Neutrophil (primary cell): ENCODE data around the gene CRABP2.
A peak's percentile ranks its signal among the peaks of the same experiment; 100 is the strongest.

ENCODE experiments used
- H3K27ac ChIP-seq: fragments of 200-600 bp; sonication (generic); 2 replicates; pipeline ENCODE4 v1.5.1; 2016; ENCODE audit warnings: mild to moderate bottlenecking, moderate library complexity
- H3K27me3 ChIP-seq: fragments of 200-600 bp; sonication (generic); 2 replicates; pipeline ENCODE4 v1.6.0; 2016; ENCODE audit warnings: mild to moderate bottlenecking
- H3K36me3 ChIP-seq: fragments of 200-600 bp; sonication (generic); 2 replicates; pipeline ENCODE4 v1.5.1; 2017
- H3K4me1 ChIP-seq, 2 experiments: fragments of 200-600 bp in 1 of 2; sonication (generic) in 1 of 2; 1 replicate in 1 of 2; 2 replicates in 1 of 2; pipeline versions ENCODE4 v1.5.1 to v1.6.1; 2013 to 2016; ENCODE audit warnings: low read depth in 1 of 2, low read length in 1 of 2, mild to moderate bottlenecking in 1 of 2, moderate library complexity in 1 of 2; ENCODE audit not compliant: control insufficient read depth in 1 of 2, insufficient read depth in 1 of 2
- H3K4me3 ChIP-seq, 2 experiments: fragments of 200-600 bp in 1 of 2; sonication (generic) in 1 of 2; 1 replicate in 1 of 2; 2 replicates in 1 of 2; pipeline ENCODE4 v1.5.1; 2013 to 2016; ENCODE audit warnings: low read depth in 1 of 2, low read length in 1 of 2, mild to moderate bottlenecking in 1 of 2, moderate library complexity in 1 of 2
- H3K9me3 ChIP-seq: fragments of 200-600 bp; sonication (generic); 2 replicates; pipeline ENCODE4 v1.5.1; 2016
- CTCF ChIP-seq: fragments of 200-600 bp; sonication (generic); IDR thresholded peaks from 2 replicates; pipeline ENCODE4 v1.5.1; 2016; ENCODE audit warnings: antibody characterized with exemption

Gene CRABP2

GRCh38 chr1:156728599-156729462 lies 23.4 kb upstream of the CRABP2 start, which contains the start of gene ISG20L2:
ISG20L2 (minus strand) TSS chr1:156728766; CDS start chr1:156727652, 1,114 bp downstream.
- H3K36me3 ChIP-seq: peaks cover 31% of the 10 kb centered on the region
- H3K4me3 ChIP-seq: peak within 1 kb of the TSS; percentile 88 to 98
- H3K4me1 ChIP-seq: peaks cover 37 to 42% of the 10 kb centered on the region in 2 experiments
- H3K9me3 ChIP-seq: no peaks in the 10 kb centered on the region
- TF ChIP-seq CTCF: peak; percentile 51
- H3K27ac ChIP-seq: peak within 1 kb of the TSS; percentile 98
- no peaks in the 10 kb centered on the region for H3K27me3 ChIP-seq

- H3K4me1 ChIP-seq: peaks cover 37 to 42% of the 10 kb centered on the region in 2 experiments
- peak within 1 kb of the TSS; percentile 88 to 98 for H3K4me3 ChIP-seq
- TF ChIP-seq CTCF: no peak
- H3K9me3 ChIP-seq: no peaks in the 10 kb centered on the region
- H3K36me3 ChIP-seq: peaks cover 31% of the 10 kb centered on the region
- H3K27me3 ChIP-seq: no peaks in the 10 kb centered on the region
- H3K27ac ChIP-seq: peak within 1 kb of the TSS; percentile 98
Observed at GRCh38 chr1:156727926-156728598, 22.7 kb upstream of the CRABP2 start, which contains the start of gene METTL25B. METTL25B (plus strand) TSS chr1:156728469; CDS start chr1:156729105, 636 bp downstream.

DNA sequence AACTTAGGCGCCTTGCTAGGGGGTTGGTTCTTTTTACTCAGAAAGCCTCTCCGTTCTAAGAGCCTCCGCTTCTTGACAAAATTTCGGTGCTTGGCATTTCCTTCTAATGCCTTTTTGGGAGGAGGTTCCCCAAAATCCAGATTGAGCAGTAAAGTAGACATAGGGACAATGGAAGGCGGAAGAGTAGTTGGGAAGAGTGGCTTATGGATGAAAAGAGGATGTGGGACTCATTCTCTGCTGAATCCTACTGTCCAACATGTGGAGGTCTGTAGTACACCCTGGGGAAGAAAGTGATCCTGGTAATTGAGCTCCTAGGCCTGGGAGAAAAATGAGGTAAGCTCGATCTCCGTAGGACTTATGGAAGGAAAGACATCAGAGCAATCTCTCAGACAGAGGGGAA lies 22.1 kb upstream of the CRABP2 start:
- Histone ChIP-seq H3K4me1 (peaks cover 37 to 42% of the 10 kb centered on the region in 2 experiments), H3K36me3 (peaks cover 31% of the 10 kb centered on the region)

GRCh38 chr1:156726549-156727226 lies 21.3 kb upstream of the CRABP2 start:
- H3K4me3 ChIP-seq: peak overlapping the region; percentile 54 to 88
- H3K27ac ChIP-seq: peak overlapping the region; percentile 98
- H3K36me3 ChIP-seq: peaks cover 31% of the 10 kb centered on the region
- H3K9me3 ChIP-seq: no peaks in the 10 kb centered on the region
- peak; percentile 44 for TF ChIP-seq CTCF
- H3K4me1 ChIP-seq: peaks cover 37 to 42% of the 10 kb centered on the region in 2 experiments
- H3K27me3 ChIP-seq: no peaks in the 10 kb centered on the region

More for the DNA sequence above, 22.1 kb upstream of the CRABP2 start:
- Histone ChIP-seq H3K27ac (peak overlapping the region; percentile 98), H3K27me3 (no peaks in the 10 kb centered on the region), H3K9me3 (no peaks in the 10 kb centered on the region), H3K4me3 (peak overlapping the region; percentile 88 to 98)
- no peak for TF ChIP-seq CTCF

- peak; percentile 96 for TF ChIP-seq CTCF
- Histone ChIP-seq H3K4me3 (peak overlapping the region; percentile 54 to 88), H3K36me3 (peaks cover 39% of the 10 kb centered on the region), H3K4me1 (peaks cover 37 to 42% of the 10 kb centered on the region in 2 experiments), H3K27ac (peak overlapping the region; percentile 98), H3K27me3 (no peaks in the 10 kb centered on the region), H3K9me3 (no peaks in the 10 kb centered on the region)
Observed at GRCh38 chr1:156725683-156726280, 20.4 kb upstream of the CRABP2 start.
